NB4 (cell line): ENCODE results near the gene LRP1B.

Experiments
- TF ChIP-seq, protein P1 (sequence below): IDR thresholded peaks from one replicate; pipeline ENCODE4 v1.5.1; 2012; ENCODE audit warnings: low read depth, low read length
- TF ChIP-seq, protein P2 (sequence below): IDR thresholded peaks from 2 replicates; pipeline ENCODE4 v1.6.1; 2011; ENCODE audit warnings: low read depth, low read length

DNA sequence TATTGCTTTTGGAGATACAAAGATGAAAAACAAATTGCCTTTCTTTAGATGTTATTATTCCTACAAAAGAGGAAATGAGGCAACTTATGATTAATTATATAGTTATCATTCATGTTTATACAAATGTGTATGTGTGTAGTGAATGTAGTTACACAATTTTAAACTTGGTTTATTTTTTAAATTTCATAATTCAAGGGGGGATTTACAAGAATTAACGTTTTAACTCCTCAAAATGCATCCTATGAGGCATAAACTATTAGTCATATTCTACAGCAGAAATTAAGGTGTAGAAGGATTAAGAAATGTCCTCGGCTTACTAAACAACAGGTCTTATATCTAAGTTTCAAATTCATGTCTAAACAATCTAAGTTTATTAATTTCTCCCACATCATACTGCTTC, 1545.8 kb downstream of the LRP1B start:
- TF ChIP-seq, protein P1, sequence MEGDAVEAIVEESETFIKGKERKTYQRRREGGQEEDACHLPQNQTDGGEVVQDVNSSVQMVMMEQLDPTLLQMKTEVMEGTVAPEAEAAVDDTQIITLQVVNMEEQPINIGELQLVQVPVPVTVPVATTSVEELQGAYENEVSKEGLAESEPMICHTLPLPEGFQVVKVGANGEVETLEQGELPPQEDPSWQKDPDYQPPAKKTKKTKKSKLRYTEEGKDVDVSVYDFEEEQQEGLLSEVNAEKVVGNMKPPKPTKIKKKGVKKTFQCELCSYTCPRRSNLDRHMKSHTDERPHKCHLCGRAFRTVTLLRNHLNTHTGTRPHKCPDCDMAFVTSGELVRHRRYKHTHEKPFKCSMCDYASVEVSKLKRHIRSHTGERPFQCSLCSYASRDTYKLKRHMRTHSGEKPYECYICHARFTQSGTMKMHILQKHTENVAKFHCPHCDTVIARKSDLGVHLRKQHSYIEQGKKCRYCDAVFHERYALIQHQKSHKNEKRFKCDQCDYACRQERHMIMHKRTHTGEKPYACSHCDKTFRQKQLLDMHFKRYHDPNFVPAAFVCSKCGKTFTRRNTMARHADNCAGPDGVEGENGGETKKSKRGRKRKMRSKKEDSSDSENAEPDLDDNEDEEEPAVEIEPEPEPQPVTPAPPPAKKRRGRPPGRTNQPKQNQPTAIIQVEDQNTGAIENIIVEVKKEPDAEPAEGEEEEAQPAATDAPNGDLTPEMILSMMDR = no peak
- TF ChIP-seq, protein P2, sequence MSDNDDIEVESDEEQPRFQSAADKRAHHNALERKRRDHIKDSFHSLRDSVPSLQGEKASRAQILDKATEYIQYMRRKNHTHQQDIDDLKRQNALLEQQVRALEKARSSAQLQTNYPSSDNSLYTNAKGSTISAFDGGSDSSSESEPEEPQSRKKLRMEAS = no peak
